K562 (cell line): ENCODE measurements around the gene ZNF200. TPM values are rescaled to one million over a fixed set of nuclear protein-coding genes. Genes with fewer than 3 reads are reported as not detected.

Source experiments
- ADNP ChIP-seq: fragments of 200-800 bp; sonication (Bioruptor generic); IDR thresholded peaks from 2 replicates; pipeline ENCODE4 v1.6.1; 2016; ENCODE audit warnings: missing genetic modification characterization, missing compliant biosample characterization
- ATF1 ChIP-seq, 2 experiments: fragments of 450-650 bp in 1 of 2; IDR thresholded peaks; 2 replicates each; pipeline ENCODE4 v1.6.1; 2016; ENCODE audit warnings: missing compliant biosample characterization in 1 of 2, missing genetic modification characterization in 1 of 2
- CTBP1 ChIP-seq: fragments of 450-650 bp; IDR thresholded peaks from 2 replicates; pipeline ENCODE4 v1.6.1; 2016; ENCODE audit warnings: borderline replicate concordance
- FOXP1 ChIP-seq: sonication (generic); formaldehyde crosslinking; IDR thresholded peaks from 2 replicates; pipeline ENCODE4 v1.8.0; 2022; ENCODE audit warnings: mild to moderate bottlenecking, missing genetic modification reagents
- HDAC8 ChIP-seq: fragments of 450-650 bp; IDR thresholded peaks from 2 replicates; pipeline ENCODE4 v1.6.1; 2016; ENCODE audit warnings: mild to moderate bottlenecking, missing genetic modification characterization, moderate library complexity, missing compliant biosample characterization
- IRF1 ChIP-seq: sonication (generic); formaldehyde crosslinking; IDR thresholded peaks from 2 replicates; pipeline ENCODE4 v1.8.0; 2022; ENCODE audit warnings: missing genetic modification reagents, mild to moderate bottlenecking, borderline replicate concordance
- L3MBTL2 ChIP-seq: fragments of 450-650 bp; IDR thresholded peaks from 2 replicates; pipeline ENCODE4 v1.6.1; 2016; ENCODE audit warnings: mild to moderate bottlenecking, moderate library complexity
- NR1H2 ChIP-seq: sonication (generic); formaldehyde crosslinking; IDR thresholded peaks from 2 replicates; pipeline ENCODE4 v1.4.0; 2020; ENCODE audit warnings: mild to moderate bottlenecking, missing genetic modification reagents
- PHF21A ChIP-seq: fragments of 450-650 bp; IDR thresholded peaks from 2 replicates; pipeline ENCODE4 v1.6.1; 2017; ENCODE audit warnings: low read depth, borderline replicate concordance
- USF1 ChIP-seq: sonication (generic); formaldehyde crosslinking; IDR thresholded peaks from 2 replicates; pipeline ENCODE4 v1.9.0; 2022; ENCODE audit warnings: mild to moderate bottlenecking, missing genetic modification reagents
- ZMIZ1 ChIP-seq, 2 experiments: fragments of 150-350 bp in 1 of 2; IDR thresholded peaks; 2 replicates each; pipeline ENCODE4 v1.6.1; 2012 to 2016; ENCODE audit warnings: low read depth in 2 of 2, low read length in 2 of 2, mild to moderate bottlenecking in 1 of 2, moderate library complexity in 1 of 2
- ZNF592 ChIP-seq: fragments of 450-650 bp; IDR thresholded peaks from 2 replicates; pipeline ENCODE4 v1.6.1; 2017; ENCODE audit warnings: antibody characterized with exemption, mild to moderate bottlenecking
- polyA plus RNA-seq, 8 experiments: library from polyadenylated mRNA; depleted of rRNA in 4 of 8; stranded (reverse) in 5 of 8; unstranded in 3 of 8; fragments of >200 nt; fragmentation: Nextera tagmentation in 2 of 8; fragmentation: Illumina TruSeq in 1 of 8; extraction: Ambion mirVana in 2 of 8; extraction: Trizol in 1 of 8; gene quantifications; 2 replicates each; pipeline versions ENCODE4 v1.2.1 to v1.2.3, GENCODE V29; 2011 to 2014; ENCODE audit warnings: inconsistent platforms in 1 of 8, missing spikeins in 1 of 8
- total RNA-seq, 7 experiments: library from RNA; depleted of rRNA in 6 of 7; stranded (reverse); fragments of >200 nt in 6 of 7; fragmentation: Illumina TruSeq in 2 of 7; extraction: Trizol in 2 of 7; gene quantifications; 2 replicates each; pipeline versions ENCODE4 v1.2.1 to v1.2.3, GENCODE V29; 2011 to 2021; ENCODE audit warnings: low replicate concordance in 1 of 7

Gene ZNF200
- total and polyA plus RNA-seq, 9 of the 15 experiments (the other 6 are each of a cell fraction or from before 2014, with no cell fraction given), result 4.8 to 14.5 (median 9.2) TPM

- 0 out of 2 replicates have a peak, but pooled peaks have one; percentile 45 for TF ChIP-seq ZNF592
- 0 out of 2 replicates have a peak, but pooled peaks have one; percentile 30 for TF ChIP-seq ATF1 (CRISPR knock-in tag; IDR thresholded peaks at IDR 0.05)
- peak; percentile 76 for TF ChIP-seq ATF1 (tag; IDR thresholded peaks at IDR 0.05)
- peak; percentile 55; the same call in 1 of the 2 replicates for TF ChIP-seq PHF21A
- TF ChIP-seq USF1 (CRISPR knock-in tag), result no peak
- TF ChIP-seq ADNP (tag), result peak; percentile 73; the same call in 1 of the 2 replicates
- 0 out of 2 replicates have a peak, but pooled peaks have one; percentile 27 for TF ChIP-seq IRF1 (CRISPR knock-in tag)
- peak; percentile 20; the same call in 1 of the 2 replicates for TF ChIP-seq HDAC8 (tag)
- 0 out of 2 replicates have a peak, but pooled peaks have one; percentile 76 for TF ChIP-seq FOXP1 (CRISPR knock-in tag)
- peak; percentile 25 for TF ChIP-seq CTBP1
- peak; percentile 43; the same call in 1 of the 2 replicates for TF ChIP-seq NR1H2 (CRISPR knock-in tag)
- TF ChIP-seq L3MBTL2, result peak; percentile 96
- TF ChIP-seq ZMIZ1 (IDR thresholded peaks at IDR 0.05; ENCODE audit: low read depth in 2 of 2, low read length in 2 of 2), result 0 out of 4 replicates have a peak, but pooled peaks of 1 of the 2 experiments have one; percentile 21
Measured at GRCh38 chr16:3182608-3183444, 52.1 kb downstream of the ZNF200 start (continued).
